H1 (cell line): Measurements from ENCODE around the gene LRRC28. TPM values are rescaled to one million over a fixed set of nuclear protein-coding genes. Genes with fewer than 3 reads are reported as not detected.

Experiments
- CTCF ChIA-PET: fragments of 300-600 bp; sonication (Branson Sonifier 250); formaldehyde crosslinking; loops from one replicate; lab custom pipeline; 2021; ENCODE audit not compliant: partially characterized antibody; lab: Charles Lee
- POLR2A ChIA-PET: fragments of 300-600 bp; sonication (Branson Sonifier 250); formaldehyde crosslinking; loops from one replicate; lab custom pipeline; 2021; ENCODE audit warnings: inconsistent platforms; ENCODE audit not compliant: partially characterized antibody; lab: Charles Lee
- DNase-seq, 2 experiments: peaks; one replicate each; pipeline versions ENCODE4 v3.0.0 to v3.0.0-alpha.2; 2010 to 2022; ENCODE audit warnings: low spot score in 2 of 2, low read depth in 1 of 2, mixed read lengths in 1 of 2
- FAIRE-seq: peaks from 2 replicates; lab custom pipeline; 2011; peaks lifted over from hg19 to GRCh38; lab: Jason Lieb, UNC
- H2AFZ ChIP-seq: 2 replicates; pipeline ENCODE4 v1.8.1; 2012; ENCODE audit warnings: low read length, inconsistent platforms
- H2AK5ac ChIP-seq: 2 replicates; pipeline ENCODE4 v1.6.1; 2013; ENCODE audit warnings: low read depth, low read length
- H2BK120ac ChIP-seq: replicated peaks from 2 replicates; pipeline ENCODE3; 2013; ENCODE audit warnings: low read depth, low read length, inconsistent platforms
- H2BK12ac ChIP-seq: 2 replicates; pipeline ENCODE4 v1.6.1; 2013; ENCODE audit warnings: low read depth, low read length
- H2BK15ac ChIP-seq: 2 replicates; pipeline ENCODE4 v1.6.1; 2013; ENCODE audit warnings: low read length
- H2BK20ac ChIP-seq: 2 replicates; pipeline ENCODE4 v1.6.1; 2013; ENCODE audit warnings: low read length
- H2BK5ac ChIP-seq: 2 replicates; pipeline ENCODE4 v1.6.1; 2013; ENCODE audit warnings: low read depth, low read length
- H3K14ac ChIP-seq: 2 replicates; pipeline ENCODE4 v1.6.1; 2013; ENCODE audit warnings: inconsistent platforms; ENCODE audit not compliant: insufficient read length
- H3K18ac ChIP-seq: 2 replicates; pipeline ENCODE4 v1.6.1; 2013; ENCODE audit warnings: low read length; ENCODE audit errors: extremely low read depth
- H3K23ac ChIP-seq: 2 replicates; pipeline ENCODE4 v1.6.1; 2013; ENCODE audit warnings: inconsistent platforms; ENCODE audit not compliant: insufficient read length
- H3K23me2 ChIP-seq: 2 replicates; pipeline ENCODE4 v1.6.1; 2013; ENCODE audit warnings: low read depth, low read length
- H3K27ac ChIP-seq: 2 replicates; pipeline ENCODE4 v1.6.1; 2011; ENCODE audit warnings: low read depth, low read length, inconsistent platforms
- H3K27me3 ChIP-seq, 4 experiments: replicated peaks in 1 of 4; 1 replicate in 1 of 4; 2 replicates in 3 of 4; pipeline versions ENCODE4 v1.6.1 to v1.8.1; 2011 to 2013; ENCODE audit warnings: low read length in 3 of 4, mild to moderate bottlenecking in 3 of 4, inconsistent platforms in 2 of 4, mixed read lengths in 2 of 4, moderate library complexity in 1 of 4; ENCODE audit not compliant: control insufficient read depth in 3 of 4, insufficient read depth in 3 of 4; ENCODE audit errors: extremely low read depth in 1 of 4
- H3K36me3 ChIP-seq, 4 experiments: 2 replicates each; pipeline versions ENCODE4 v1.6.1 to v1.8.1; 2011 to 2013; ENCODE audit warnings: mild to moderate bottlenecking in 4 of 4, low read length in 3 of 4, moderate library complexity in 2 of 4, control low read depth in 1 of 4, inconsistent platforms in 1 of 4; ENCODE audit not compliant: insufficient read depth in 4 of 4, control insufficient read depth in 2 of 4
- H3K4ac ChIP-seq: replicated peaks from 2 replicates; pipeline ENCODE3; 2013; ENCODE audit warnings: low read length, low read depth, mixed read lengths, inconsistent platforms; ENCODE audit not compliant: insufficient read length
- H3K4me1 ChIP-seq, 4 experiments: replicated peaks in 1 of 4; 1 replicate in 1 of 4; 2 replicates in 3 of 4; pipeline versions ENCODE4 v1.6.1 to v1.8.1; 2011 to 2013; ENCODE audit warnings: low read length in 3 of 4, inconsistent platforms in 2 of 4, mixed read lengths in 1 of 4; ENCODE audit not compliant: insufficient read depth in 4 of 4, control insufficient read depth in 3 of 4
- H3K4me2 ChIP-seq, 2 experiments: 2 replicates each; pipeline versions ENCODE4 v1.6.1 to v1.8.1; 2011 to 2013; ENCODE audit warnings: low read depth in 2 of 2, low read length in 2 of 2, control low read depth in 1 of 2, inconsistent platforms in 1 of 2, mild to moderate bottlenecking in 1 of 2; ENCODE audit not compliant: insufficient read depth in 1 of 2
- H3K4me3 ChIP-seq, 4 experiments: fragments of 200-600, 300-600 bp in 1 of 4; sonication (generic), shearing (Covaris generic), sonication (Bioruptor Twin) in 1 of 4; 2 replicates each; pipeline versions ENCODE4 v1.5.1 to v1.8.1; 2011 to 2016; ENCODE audit warnings: low read length in 4 of 4, low read depth in 3 of 4, control low read depth in 2 of 4, inconsistent platforms in 2 of 4, mild to moderate bottlenecking in 2 of 4, mixed read lengths in 1 of 4, moderate library complexity in 1 of 4; ENCODE audit not compliant: insufficient read depth in 2 of 4; ENCODE audit errors: extremely low read depth in 1 of 4
- H3K56ac ChIP-seq: replicated peaks from 2 replicates; pipeline ENCODE3; 2013; ENCODE audit warnings: low read depth, mild to moderate bottlenecking, mixed read lengths, low read length, inconsistent platforms; ENCODE audit not compliant: insufficient read length
- H3K79me1 ChIP-seq: 2 replicates; pipeline ENCODE4 v1.6.1; 2013; ENCODE audit warnings: low read depth, low read length, control low read depth
- H3K79me2 ChIP-seq, 2 experiments: 2 replicates each; pipeline versions ENCODE4 v1.6.1 to v1.8.1; 2012 to 2013; ENCODE audit warnings: low read length in 2 of 2, mild to moderate bottlenecking in 2 of 2, inconsistent platforms in 1 of 2; ENCODE audit not compliant: insufficient read depth in 2 of 2, control insufficient read depth in 1 of 2
- H3K9ac ChIP-seq, 4 experiments: replicated peaks in 1 of 4; 1 replicate in 1 of 4; 2 replicates in 3 of 4; pipeline versions ENCODE4 v1.6.1 to v1.8.1; 2011 to 2013; ENCODE audit warnings: low read depth in 3 of 4, low read length in 3 of 4, control low read depth in 2 of 4, mild to moderate bottlenecking in 2 of 4, moderate library complexity in 2 of 4, inconsistent platforms in 1 of 4; ENCODE audit errors: extremely low read depth in 1 of 4
- H3K9me3 ChIP-seq, 2 experiments: 2 replicates each; pipeline versions ENCODE4 v1.6.1 to v1.8.1; 2012 to 2013; ENCODE audit warnings: mild to moderate bottlenecking in 2 of 2, moderate library complexity in 2 of 2, control low read depth in 1 of 2, inconsistent platforms in 1 of 2, low read depth in 1 of 2, low read length in 1 of 2, mixed read lengths in 1 of 2; ENCODE audit not compliant: insufficient read depth in 2 of 2
- H4K20me1 ChIP-seq, 2 experiments: replicated peaks in 1 of 2; 2 replicates each; pipeline versions ENCODE3 to v1.8.1; 2011 to 2013; ENCODE audit warnings: inconsistent platforms in 2 of 2, low read length in 2 of 2, mild to moderate bottlenecking in 1 of 2; ENCODE audit not compliant: insufficient read depth in 2 of 2, control insufficient read depth in 1 of 2
- H4K5ac ChIP-seq: 2 replicates; pipeline ENCODE4 v1.6.1; 2013; ENCODE audit warnings: low read length, low read depth, mixed read lengths, inconsistent platforms; ENCODE audit not compliant: insufficient read length
- H4K8ac ChIP-seq: 2 replicates; pipeline ENCODE4 v1.8.0; 2013; ENCODE audit warnings: mild to moderate bottlenecking, moderate library complexity, low read length, inconsistent platforms; ENCODE audit not compliant: insufficient read depth; ENCODE audit errors: extremely low read depth
- H4K91ac ChIP-seq: replicated peaks from 2 replicates; pipeline ENCODE3; 2013; ENCODE audit warnings: low read length, mixed read lengths, inconsistent platforms; ENCODE audit not compliant: insufficient read length
- BACH1 ChIP-seq: IDR thresholded peaks from 2 replicates; pipeline ENCODE4 v1.6.1; 2012; ENCODE audit warnings: low read length, improper control_type of control experiment
- CTBP2 ChIP-seq: IDR thresholded peaks from 2 replicates; pipeline ENCODE4 v1.7.0; 2011; ENCODE audit warnings: borderline replicate concordance, mild to moderate bottlenecking, moderate library complexity, mixed read lengths, low read length; ENCODE audit not compliant: insufficient read depth, insufficient read length
- E2F6 ChIP-seq: IDR thresholded peaks from 2 replicates; pipeline ENCODE4 v1.6.1; 2012; ENCODE audit warnings: inconsistent platforms
- EP300 ChIP-seq, 2 experiments: IDR thresholded peaks; 1 replicate in 1 of 2; 2 replicates in 1 of 2; pipeline ENCODE4 v1.6.1; 2011 to 2012; ENCODE audit warnings: low read depth in 2 of 2, low read length in 2 of 2, mild to moderate bottlenecking in 2 of 2, borderline replicate concordance in 1 of 2, inconsistent platforms in 1 of 2, moderate library complexity in 1 of 2
- FOSL1 ChIP-seq: IDR thresholded peaks from 2 replicates; pipeline ENCODE4 v1.6.1; 2011; ENCODE audit warnings: mild to moderate bottlenecking, low read depth, low read length, moderate library complexity; ENCODE audit not compliant: insufficient read depth
- KDM1A ChIP-seq: fragments of 200-600, 300-600 bp; sonication (generic); IDR thresholded peaks from 2 replicates; pipeline ENCODE4 v1.7.1; 2016; ENCODE audit warnings: mild to moderate bottlenecking, low read length, borderline replicate concordance
- MAX ChIP-seq: IDR thresholded peaks from 2 replicates; pipeline ENCODE4 v1.6.1; 2012; ENCODE audit warnings: inconsistent platforms
- POLR2A ChIP-seq, 2 experiments: IDR thresholded peaks; 1 replicate in 1 of 2; 2 replicates in 1 of 2; pipeline ENCODE4 v1.6.1; 2011; ENCODE audit warnings: low read depth in 2 of 2, low read length in 2 of 2, mild to moderate bottlenecking in 2 of 2; ENCODE audit errors: control extremely low read depth in 1 of 2
- POLR2AphosphoS5 ChIP-seq: IDR thresholded peaks from 2 replicates; pipeline ENCODE4 v1.6.1; 2011; ENCODE audit warnings: low read depth, low read length
- WGBS, 2 experiments: shearing (Covaris generic) in 1 of 2; methylation state at CpG; one replicate each; pipeline versions ENCODE4 v1.1.6 to v1.1.7; 2013 to 2015; ENCODE audit warnings: low lambda C conversion rate in 2 of 2, mixed read lengths in 2 of 2, inconsistent platforms in 1 of 2, low coverage in 1 of 2, missing lambda C conversion rate in 1 of 2; ENCODE audit not compliant: insufficient replicate concordance in 2 of 2, insufficient coverage in 1 of 2, insufficient read length in 1 of 2; ENCODE audit errors: extremely low coverage in 1 of 2, missing lambda C conversion rate in 1 of 2; 5-methylcytosine and 5-hydroxymethylcytosine counted together
- polyA plus RNA-seq, 7 experiments: library from polyadenylated mRNA; depleted of rRNA in 3 of 7; stranded (reverse) in 5 of 7; unstranded in 2 of 7; fragments of >200 nt in 5 of 7; fragments of 200-250 nt in 2 of 7; gene quantifications; 1 replicate in 5 of 7; 2 replicates in 1 of 7; 4 replicates in 1 of 7; pipeline versions ENCODE4 v1.2.1 to v1.2.3, GENCODE V29; 2011 to 2013; ENCODE audit warnings: missing spikeins in 2 of 7, mixed read lengths in 2 of 7
- total RNA-seq: library from RNA; stranded (reverse); fragmentation: NEBNext Ultra II Directional; extraction: Animal tissue kit (Norgen Biotek cat#: 25700); gene quantifications from 2 replicates; pipeline ENCODE4 v1.2.1, GENCODE V29; 2021

LRRC28 gene
- total and polyA plus RNA-seq, 2 of the 8 experiments (the other 6 are each of a cell fraction or from before 2014, with no cell fraction given): 20.2 to 23.3 TPM

- POLR2A ChIA-PET: no interaction called here
These were observed 69.3 kb downstream of the LRRC28 start for GRCh38 chr15:99320374-99321215.

More at GRCh38 chr15:99320374-99321215, 69.3 kb downstream of the LRRC28 start:
- H2BK120ac ChIP-seq: no peak overlapping the region
- DNase-seq: no peak
- H3K27ac ChIP-seq: no peak overlapping the region
- H3K18ac ChIP-seq: no peak overlapping the region
- no peak overlapping the region for H3K14ac ChIP-seq
- no peaks in the 10 kb centered on the region for H3K79me2 ChIP-seq
- no peak overlapping the region for H3K56ac ChIP-seq
- H3K4ac ChIP-seq: no peak overlapping the region
- no peaks in the 10 kb centered on the region for H3K23me2 ChIP-seq
- H2BK15ac ChIP-seq: no peak overlapping the region
- CTCF ChIA-PET: interaction anchor here (1.2 kb wide), 1 partner anchor 41 kb away, joined by 4 read pairs; no protein-coding TSS in a partner anchor
- no peak overlapping the region for H2AFZ ChIP-seq
- no peak overlapping the region for H3K23ac ChIP-seq
- H3K36me3 ChIP-seq: no peaks in the 10 kb centered on the region
- H2BK12ac ChIP-seq: no peak overlapping the region
- no peak overlapping the region for H3K9ac ChIP-seq
- no peak for TF ChIP-seq BACH1
- no peak for TF ChIP-seq MAX
- no peak for TF ChIP-seq KDM1A
- no peak for TF ChIP-seq POLR2A (IDR thresholded peaks at IDR 0.05; ENCODE audit: control extremely low read depth in 1 of 2, low read depth in 2 of 2, low read length in 2 of 2)
- TF ChIP-seq POLR2AphosphoS5: no peak
- no peak for TF ChIP-seq EP300 (IDR thresholded peaks at IDR 0.05; ENCODE audit: borderline replicate concordance in 1 of 2, low read depth in 2 of 2, low read length in 2 of 2)
- no peak for TF ChIP-seq FOSL1
- no peak for TF ChIP-seq E2F6
- no peak for TF ChIP-seq CTBP2
- H3K79me1 ChIP-seq: no peaks in the 10 kb centered on the region
- H3K4me3 ChIP-seq: no peak overlapping the region
- H3K9me3 ChIP-seq: no peaks in the 10 kb centered on the region
- no peak overlapping the region for H4K91ac ChIP-seq
- H3K4me2 ChIP-seq: no peak overlapping the region
- H2BK5ac ChIP-seq: no peak overlapping the region
- H2AK5ac ChIP-seq: no peak overlapping the region
- FAIRE-seq: no peak
- H4K8ac ChIP-seq: no peak overlapping the region
- no peak overlapping the region for H4K5ac ChIP-seq
- no peaks in the 10 kb centered on the region for H3K27me3 ChIP-seq
- WGBS, 2 experiments: 72% methylated on average over 1 of the region's 1 CpG; no CpG with 5 or more reads in 1 of the 2 experiments
- peaks cover 0 to 1% (median 0%) of the 10 kb centered on the region in 4 experiments; a peak in 1 of 7 replicates for H3K4me1 ChIP-seq
- no peaks in the 10 kb centered on the region for H4K20me1 ChIP-seq
- H2BK20ac ChIP-seq: no peak overlapping the region
